H9 (cell line): ENCODE measurements around the gene PROC. TPM values are rescaled to one million over a fixed set of nuclear protein-coding genes. Genes with fewer than 3 reads are reported as not detected.

Source experiments
- DNase-seq: peaks from one replicate; pipeline ENCODE4 v3.0.0-alpha.2; 2017
- H2AFZ ChIP-seq: one replicate; pipeline ENCODE4 v1.6.1; 2013; ENCODE audit warnings: mild to moderate bottlenecking, low read length, control low read depth, moderate library complexity
- H2AK5ac ChIP-seq: 2 replicates; pipeline ENCODE4 v1.6.1; 2013; ENCODE audit warnings: low read length, control low read depth, mixed read lengths; ENCODE audit not compliant: insufficient read length
- H2BK120ac ChIP-seq: one replicate; pipeline ENCODE4 v1.6.1; 2013; ENCODE audit warnings: low read depth, mild to moderate bottlenecking, low read length, control low read depth, inconsistent platforms; ENCODE audit not compliant: poor library complexity, severe bottlenecking
- H2BK12ac ChIP-seq: 2 replicates; pipeline ENCODE4 v1.6.1; 2013; ENCODE audit warnings: low read length, control low read depth, mixed read lengths, low read depth; ENCODE audit not compliant: insufficient read length
- H2BK15ac ChIP-seq: 2 replicates; pipeline ENCODE4 v1.6.1; 2013; ENCODE audit warnings: low read depth, low read length, control low read depth
- H2BK20ac ChIP-seq: one replicate; pipeline ENCODE4 v1.6.1; 2013; ENCODE audit warnings: low read depth, mild to moderate bottlenecking, low read length, control low read depth, inconsistent platforms; ENCODE audit not compliant: poor library complexity, severe bottlenecking
- H2BK5ac ChIP-seq: 2 replicates; pipeline ENCODE4 v1.6.1; 2013; ENCODE audit warnings: low read length, control low read depth, mixed read lengths; ENCODE audit not compliant: insufficient read length
- H3K14ac ChIP-seq: 2 replicates; pipeline ENCODE4 v1.6.1; 2013; ENCODE audit warnings: low read length, control low read depth; ENCODE audit not compliant: insufficient read depth
- H3K18ac ChIP-seq: 2 replicates; pipeline ENCODE4 v1.6.1; 2013; ENCODE audit warnings: low read depth, mild to moderate bottlenecking, mixed read lengths, low read length, control low read depth; ENCODE audit not compliant: insufficient read length
- H3K23ac ChIP-seq: 2 replicates; pipeline ENCODE4 v1.6.1; 2013; ENCODE audit warnings: low read length, control low read depth, mixed read lengths, low read depth; ENCODE audit not compliant: insufficient read length
- H3K23me2 ChIP-seq: 2 replicates; pipeline ENCODE4 v1.6.1; 2013; ENCODE audit warnings: low read depth, mild to moderate bottlenecking, mixed read lengths, low read length, control low read depth; ENCODE audit not compliant: insufficient read length, poor library complexity, severe bottlenecking
- H3K27ac ChIP-seq: 2 replicates; pipeline ENCODE4 v1.5.1; 2013; ENCODE audit warnings: low read length, control low read depth, mixed read lengths, low read depth; ENCODE audit not compliant: insufficient read length
- H3K27me3 ChIP-seq: 2 replicates; pipeline ENCODE4 v1.6.1; 2013; ENCODE audit warnings: low read length, control low read depth, inconsistent platforms; ENCODE audit not compliant: insufficient read depth
- H3K4ac ChIP-seq: 2 replicates; pipeline ENCODE4 v1.6.1; 2013; ENCODE audit warnings: low read depth, mild to moderate bottlenecking, control low read depth, inconsistent platforms, low read length, moderate library complexity
- H3K4me1 ChIP-seq: 2 replicates; pipeline ENCODE4 v1.6.1; 2013; ENCODE audit warnings: low read length, control low read depth, inconsistent platforms; ENCODE audit not compliant: insufficient read depth
- H3K4me2 ChIP-seq: 2 replicates; pipeline ENCODE4 v1.6.1; 2013; ENCODE audit warnings: low read length, control low read depth, mixed read lengths; ENCODE audit not compliant: insufficient read length, insufficient read depth
- H3K56ac ChIP-seq: 2 replicates; pipeline ENCODE4 v1.6.1; 2013; ENCODE audit warnings: low read depth, mild to moderate bottlenecking, mixed read lengths, low read length, control low read depth; ENCODE audit not compliant: insufficient read length
- H3K79me1 ChIP-seq: 2 replicates; pipeline ENCODE4 v1.6.1; 2013; ENCODE audit warnings: low read depth, mild to moderate bottlenecking, moderate library complexity, low read length, control low read depth, inconsistent platforms; ENCODE audit not compliant: insufficient read depth, poor library complexity, severe bottlenecking
- H3K79me2 ChIP-seq: 2 replicates; pipeline ENCODE4 v1.6.1; 2013; ENCODE audit warnings: low read length, control low read depth, inconsistent platforms; ENCODE audit not compliant: insufficient read depth
- H3K9ac ChIP-seq: 2 replicates; pipeline ENCODE4 v1.6.1; 2013; ENCODE audit warnings: low read length, control low read depth, mixed read lengths; ENCODE audit not compliant: insufficient read length; ENCODE audit errors: extremely low read depth
- H3K9me3 ChIP-seq: one replicate; pipeline ENCODE4 v1.6.1; 2013; ENCODE audit warnings: low read depth, low read length, inconsistent platforms; ENCODE audit not compliant: control insufficient read depth
- H3T11ph ChIP-seq: one replicate; pipeline ENCODE4 v1.6.1; 2013; ENCODE audit warnings: mild to moderate bottlenecking, low read length, control low read depth, inconsistent platforms
- H4K20me1 ChIP-seq: one replicate; pipeline ENCODE4 v1.6.1; 2013; ENCODE audit not compliant: control insufficient read depth, insufficient read length, insufficient read depth
- H4K5ac ChIP-seq: 2 replicates; pipeline ENCODE4 v1.6.1; 2013; ENCODE audit warnings: low read depth, mild to moderate bottlenecking, mixed read lengths, low read length, control low read depth; ENCODE audit not compliant: insufficient read length
- H4K8ac ChIP-seq: replicated peaks from 2 replicates; pipeline ENCODE4 v1.6.1; 2013; ENCODE audit warnings: low read length, control low read depth, mixed read lengths, low read depth; ENCODE audit not compliant: insufficient read length
- H4K91ac ChIP-seq: 2 replicates; pipeline ENCODE4 v1.6.1; 2013; ENCODE audit warnings: low read depth, mild to moderate bottlenecking, moderate library complexity, mixed read lengths, low read length, control low read depth; ENCODE audit not compliant: insufficient read length
- H3K27ac Mint-ChIP-seq, 3 experiments: 2 replicates in 2 of 3; 3 replicates in 1 of 3; pipeline ENCODE4 v1.8.0; 2020 to 2021; ENCODE audit warnings: mixed read lengths in 3 of 3, mild to moderate bottlenecking in 1 of 3, moderate library complexity in 1 of 3
- H3K27me3 Mint-ChIP-seq: 2 replicates; pipeline ENCODE4 v1.8.0; 2021; ENCODE audit warnings: low read depth, mild to moderate bottlenecking, moderate library complexity, mixed read lengths
- H3K36me3 Mint-ChIP-seq, 3 experiments: 2 replicates in 2 of 3; 3 replicates in 1 of 3; pipeline ENCODE4 v1.8.0; 2020 to 2021; ENCODE audit warnings: low read depth in 3 of 3, mixed read lengths in 3 of 3; ENCODE audit not compliant: insufficient read depth in 1 of 3
- H3K4me1 Mint-ChIP-seq, 2 experiments: 2 replicates each; pipeline ENCODE4 v1.8.0; 2020; ENCODE audit warnings: mixed read lengths in 2 of 2
- H3K4me3 Mint-ChIP-seq, 2 experiments: 2 replicates in 1 of 2; 3 replicates in 1 of 2; pipeline ENCODE4 v1.8.0; 2020 to 2021; ENCODE audit warnings: mild to moderate bottlenecking in 2 of 2, mixed read lengths in 2 of 2, moderate library complexity in 1 of 2
- H3K9me3 Mint-ChIP-seq, 2 experiments: 2 replicates in 1 of 2; 3 replicates in 1 of 2; pipeline ENCODE4 v1.8.0; 2020; ENCODE audit warnings: mild to moderate bottlenecking in 2 of 2, mixed read lengths in 2 of 2, moderate library complexity in 1 of 2
- WGBS: extraction: QIAGEN DNeasy Blood & Tissue Kit; methylation state at CpG from one replicate; pipeline ENCODE4 v1.1.7; 2013; ENCODE audit warnings: missing lambda C conversion rate, low lambda C conversion rate, mixed read lengths; ENCODE audit not compliant: insufficient read length; ENCODE audit errors: extremely low coverage; 5-methylcytosine and 5-hydroxymethylcytosine counted together
- total RNA-seq: library from RNA; stranded (reverse); gene quantifications from 2 replicates; pipeline ENCODE4 v1.2.1, GENCODE V29; 2021
- TF ChIP-seq, protein P1 (sequence below): fragments of 200-600 bp; sonication (generic); conservative IDR thresholded peaks from 3 replicates; pipeline ENCODE4 v1.8.0; 2021; ENCODE audit warnings: antibody characterized with exemption, mild to moderate bottlenecking

The PROC gene
- total RNA-seq, 1 experiment from 2014 or later = 0.61 TPM

DNA sequence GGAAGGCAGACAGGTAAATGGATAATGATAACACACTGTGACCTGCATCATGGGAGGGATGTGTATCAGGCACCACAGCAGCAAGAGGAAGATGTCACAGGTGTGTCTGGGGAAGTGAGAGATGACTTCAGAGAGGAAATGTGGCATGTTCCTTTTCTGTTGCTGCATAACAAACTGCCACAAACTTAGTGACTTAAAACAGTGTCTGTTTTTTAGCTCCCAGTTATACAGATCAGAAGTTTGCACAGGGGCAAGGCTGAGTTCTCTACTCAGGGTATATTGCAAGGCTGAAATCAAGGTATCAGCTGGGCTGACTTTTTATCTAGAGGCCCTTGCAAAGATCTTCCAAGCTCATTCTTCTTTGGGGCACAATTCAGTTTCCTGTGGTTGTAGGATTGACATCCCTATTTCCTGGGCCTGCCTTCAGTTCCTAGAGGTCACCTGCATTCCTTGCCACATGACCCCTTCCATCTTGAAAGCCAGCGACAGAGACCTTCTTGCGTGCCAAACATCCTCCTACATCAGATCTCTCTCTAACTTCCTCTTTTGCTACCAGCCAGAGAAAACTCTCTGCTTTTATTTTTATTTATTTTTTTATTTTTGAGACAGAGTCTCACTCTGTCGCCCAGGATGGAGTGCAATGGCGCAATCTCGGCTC, 28.3 kb upstream of the PROC start:
- Histone ChIP-seq H3K27ac (no peak overlapping the region), H2BK12ac (no peak overlapping the region), H4K8ac (no peak overlapping the region), H2AFZ (no peak overlapping the region), H3K56ac (no peak overlapping the region), H4K91ac (no peak overlapping the region), H3K4me2 (no peak overlapping the region), H4K5ac (no peak overlapping the region), H3K4ac (no peak overlapping the region), H3K23me2 (peaks cover 4% of the 10 kb centered on the region), H3K4me1 (0 out of 2 replicates have a peak, but pooled peaks cover 4% of the 10 kb centered on the region), H3K79me2 (peaks cover 2% of the 10 kb centered on the region; the same call in 1 of the 2 replicates), H3K18ac (no peak overlapping the region), H2BK15ac (no peak overlapping the region), H3K23ac (no peak overlapping the region), H3T11ph (no peak overlapping the region), H3K27me3 (no peaks in the 10 kb centered on the region; the same call in 1 of the 2 replicates), H3K79me1 (no peaks in the 10 kb centered on the region), H2BK5ac (no peak overlapping the region), H4K20me1 (no peaks in the 10 kb centered on the region), H3K9me3 (no peaks in the 10 kb centered on the region), H2BK20ac (no peak overlapping the region), H2BK120ac (no peak overlapping the region), H3K14ac (no peak overlapping the region), H3K9ac (no peak overlapping the region), H2AK5ac (no peak overlapping the region)
- TF ChIP-seq, protein P1, sequence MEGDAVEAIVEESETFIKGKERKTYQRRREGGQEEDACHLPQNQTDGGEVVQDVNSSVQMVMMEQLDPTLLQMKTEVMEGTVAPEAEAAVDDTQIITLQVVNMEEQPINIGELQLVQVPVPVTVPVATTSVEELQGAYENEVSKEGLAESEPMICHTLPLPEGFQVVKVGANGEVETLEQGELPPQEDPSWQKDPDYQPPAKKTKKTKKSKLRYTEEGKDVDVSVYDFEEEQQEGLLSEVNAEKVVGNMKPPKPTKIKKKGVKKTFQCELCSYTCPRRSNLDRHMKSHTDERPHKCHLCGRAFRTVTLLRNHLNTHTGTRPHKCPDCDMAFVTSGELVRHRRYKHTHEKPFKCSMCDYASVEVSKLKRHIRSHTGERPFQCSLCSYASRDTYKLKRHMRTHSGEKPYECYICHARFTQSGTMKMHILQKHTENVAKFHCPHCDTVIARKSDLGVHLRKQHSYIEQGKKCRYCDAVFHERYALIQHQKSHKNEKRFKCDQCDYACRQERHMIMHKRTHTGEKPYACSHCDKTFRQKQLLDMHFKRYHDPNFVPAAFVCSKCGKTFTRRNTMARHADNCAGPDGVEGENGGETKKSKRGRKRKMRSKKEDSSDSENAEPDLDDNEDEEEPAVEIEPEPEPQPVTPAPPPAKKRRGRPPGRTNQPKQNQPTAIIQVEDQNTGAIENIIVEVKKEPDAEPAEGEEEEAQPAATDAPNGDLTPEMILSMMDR = no peak
- Mint-ChIP-seq H3K4me3 (no peak overlapping the region), H3K9me3 (peaks cover 3% of the 10 kb centered on the region in 2 experiments; a peak in 2 of 5 replicates), H3K4me1 (peaks cover 20 to 26% of the 10 kb centered on the region in 2 experiments), H3K27ac (no peak overlapping the region), H3K36me3 (peaks cover 3 to 5% (median 4%) of the 10 kb centered on the region in 3 experiments; a peak in 4 of 7 replicates), H3K27me3 (no peaks in the 10 kb centered on the region)
- no CpG with 5 or more reads among the region's 5 CpGs for WGBS
- DNase-seq = no peak
